CD4-positive, alpha-beta T cell treated with Interleukin-17A for 4 hours (primary cell): Measurements from ENCODE around the gene IQSEC3.

Source experiments
- DNase-seq: peaks from one replicate; pipeline ENCODE4 v3.0.0-alpha.2; 2020; ENCODE audit warnings: mixed read lengths

IQSEC3 gene

DNA sequence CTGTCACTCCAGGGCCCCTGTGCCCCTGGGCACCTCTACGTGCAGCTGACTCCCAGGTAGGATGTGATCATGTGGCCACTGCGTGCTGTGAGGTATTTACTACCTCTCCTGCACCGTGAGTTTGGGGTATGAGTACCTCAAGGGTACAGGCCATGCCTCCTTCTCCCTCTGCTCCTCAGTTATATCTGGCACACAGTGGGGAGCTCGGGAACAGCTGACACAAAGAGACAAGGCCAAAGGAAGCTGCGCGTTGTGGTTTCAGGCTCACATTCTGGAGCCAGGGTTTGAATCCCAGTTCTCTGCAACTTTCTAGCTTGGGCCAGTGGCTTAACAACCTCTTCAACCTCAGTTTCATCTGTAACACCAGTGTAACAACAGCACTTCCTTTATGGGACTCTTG is 155.2 kb downstream of the IQSEC3 start:
- DNase-seq: no peak

DNA sequence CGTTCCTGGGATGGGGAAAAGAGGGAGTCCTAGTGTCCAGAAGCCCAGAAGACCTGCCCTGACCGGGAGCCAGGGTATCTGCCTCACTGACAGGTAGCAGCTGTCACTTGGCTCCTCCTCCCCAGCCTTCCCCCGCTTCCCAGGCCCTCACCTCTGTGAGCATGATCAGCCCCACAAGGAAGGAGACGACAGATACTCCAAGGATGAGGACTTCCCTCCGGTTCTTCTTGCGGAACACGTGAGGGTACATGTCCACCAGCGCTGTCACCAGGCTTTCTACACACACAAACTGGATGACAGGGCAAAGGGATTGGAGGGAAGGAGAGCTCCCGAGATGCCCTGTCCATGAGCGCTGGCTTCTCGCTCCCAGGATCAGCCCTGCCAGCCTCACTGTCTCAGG is 157.3 kb downstream of the IQSEC3 start:
- no peak for DNase-seq

DNA sequence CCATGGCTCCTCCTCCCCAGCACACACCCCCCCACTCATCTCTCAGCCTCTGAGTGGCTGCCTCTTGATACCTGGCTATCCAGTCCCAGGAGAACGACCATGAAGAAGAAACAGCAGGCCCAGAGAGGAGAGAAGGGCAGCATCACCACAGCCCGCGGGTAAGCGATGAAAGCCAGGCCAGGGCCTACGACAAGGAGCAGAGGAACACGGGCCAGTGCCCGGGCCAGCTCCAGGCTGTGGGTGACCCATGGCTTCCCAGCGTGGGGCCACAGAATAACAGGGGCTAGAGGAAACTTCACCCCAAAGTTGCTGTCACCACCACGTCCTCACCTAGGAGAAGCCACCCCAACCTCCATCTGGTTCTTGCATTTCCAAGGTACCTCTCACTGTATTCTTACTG is 157.8 kb downstream of the IQSEC3 start:
- DNase-seq: no peak

DNA sequence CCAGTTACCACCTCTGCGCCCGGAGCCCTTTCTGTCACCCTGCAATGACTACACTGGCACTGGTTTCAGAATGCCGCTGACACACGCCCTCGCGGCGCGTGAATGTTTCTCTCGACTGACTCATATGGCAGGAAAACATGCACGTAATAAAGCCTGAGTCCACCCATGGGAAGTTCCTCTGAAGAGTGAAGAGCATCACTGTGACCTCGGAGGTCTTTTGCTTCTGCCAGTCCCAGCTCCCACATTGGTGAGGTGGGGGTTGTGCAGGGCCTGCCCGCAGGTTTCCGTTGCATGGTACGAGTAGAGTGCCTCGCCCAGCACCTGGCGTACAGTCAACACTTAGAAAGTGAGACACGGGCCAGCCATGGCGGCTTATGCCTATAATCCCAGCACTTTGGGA is 158.4 kb downstream of the IQSEC3 start:
- no peak for DNase-seq

DNA sequence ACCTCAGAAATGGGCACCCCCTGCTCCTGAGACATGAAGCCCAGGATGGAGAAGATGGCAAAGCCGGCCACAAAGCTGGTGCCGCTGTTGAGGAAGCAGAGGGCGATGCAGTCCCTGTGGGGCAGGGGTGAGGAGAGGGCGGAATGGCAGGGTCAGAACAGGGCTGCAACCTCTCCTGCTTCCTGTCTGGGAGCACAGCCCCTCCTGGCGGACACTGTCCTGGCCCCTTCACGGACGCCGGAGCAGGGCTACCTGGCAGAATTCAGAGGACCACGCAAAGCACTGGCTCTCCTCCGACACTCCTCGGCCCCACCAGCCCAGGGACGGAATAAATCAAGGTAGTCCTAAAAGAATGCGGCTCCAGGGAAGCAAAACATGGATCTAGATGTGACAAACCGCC is 159.8 kb downstream of the IQSEC3 start:
- no peak for DNase-seq

DNA sequence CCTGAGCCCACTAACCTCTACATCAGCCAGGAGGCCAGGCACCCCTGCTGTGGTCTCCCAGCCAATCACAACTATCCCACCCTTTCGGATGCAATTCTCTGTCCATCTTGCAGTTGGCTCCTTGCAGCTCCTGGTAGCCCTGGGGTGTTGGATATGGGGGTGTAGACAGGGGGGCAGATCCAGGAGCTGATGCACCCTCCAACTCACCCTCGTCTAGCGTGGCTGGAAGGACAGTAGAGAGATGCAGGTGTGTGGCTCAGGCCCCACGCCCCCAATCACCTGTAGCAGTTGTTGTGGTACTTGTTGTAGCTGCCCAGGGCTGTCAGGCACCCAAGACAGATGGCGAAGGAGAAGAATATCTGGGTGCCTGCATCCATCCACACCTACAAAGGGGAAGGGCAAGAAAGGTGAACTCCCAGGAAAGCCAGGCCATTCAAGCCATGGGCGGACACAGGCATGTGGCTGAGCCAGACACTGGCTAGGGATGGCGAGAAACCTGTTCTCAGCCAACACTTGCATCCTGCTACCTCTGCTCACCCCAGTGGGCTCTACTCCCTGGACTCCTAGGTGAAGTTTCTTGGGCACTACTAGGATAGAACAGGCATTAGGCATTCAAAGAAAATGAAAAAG is 160.8 kb downstream of the IQSEC3 start:
- no peak for DNase-seq
